ENCODE data around the gene PCDHB9.
"Not testable (repeated sequence)": the region's sequence is repeated elsewhere in the genome, so short reads cannot be mapped to it uniquely, and the experiment has no call there.

PCDHB9 gene

DNA sequence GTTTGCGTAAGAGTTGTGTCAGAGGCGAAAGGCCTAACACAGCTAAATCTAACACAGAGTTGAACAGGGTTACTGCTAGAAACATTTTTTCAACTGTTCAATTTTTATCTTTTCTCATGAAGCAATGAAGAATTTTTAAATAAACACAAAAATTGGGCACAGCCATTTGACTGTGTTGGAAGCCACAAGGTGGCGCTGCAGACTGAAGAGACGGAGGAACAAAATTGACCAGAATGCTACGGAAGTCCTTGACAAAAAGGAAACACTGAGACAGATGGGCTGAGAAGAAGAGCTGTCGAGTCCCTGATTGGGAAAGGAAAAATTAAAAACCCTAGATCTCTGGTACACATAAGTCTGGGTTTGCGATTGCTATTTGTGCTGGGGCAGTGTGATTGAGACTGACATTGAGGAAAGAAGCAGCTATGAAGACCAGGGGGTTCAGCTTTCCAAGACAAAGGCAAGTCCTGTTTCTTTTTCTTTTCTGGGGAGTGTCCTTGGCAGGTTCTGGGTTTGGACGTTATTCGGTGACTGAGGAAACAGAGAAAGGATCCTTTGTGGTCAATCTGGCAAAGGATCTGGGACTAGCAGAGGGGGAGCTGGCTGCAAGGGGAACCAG lies at the start of gene PCDHB9:
PCDHB9 (plus strand) TSS at position 265 of the 616 bp plus-strand sequence; CDS start at position 423, 158 bp downstream.
- DNase-seq (ENCODE audit: low spot score) = peak; percentile 18

DNA sequence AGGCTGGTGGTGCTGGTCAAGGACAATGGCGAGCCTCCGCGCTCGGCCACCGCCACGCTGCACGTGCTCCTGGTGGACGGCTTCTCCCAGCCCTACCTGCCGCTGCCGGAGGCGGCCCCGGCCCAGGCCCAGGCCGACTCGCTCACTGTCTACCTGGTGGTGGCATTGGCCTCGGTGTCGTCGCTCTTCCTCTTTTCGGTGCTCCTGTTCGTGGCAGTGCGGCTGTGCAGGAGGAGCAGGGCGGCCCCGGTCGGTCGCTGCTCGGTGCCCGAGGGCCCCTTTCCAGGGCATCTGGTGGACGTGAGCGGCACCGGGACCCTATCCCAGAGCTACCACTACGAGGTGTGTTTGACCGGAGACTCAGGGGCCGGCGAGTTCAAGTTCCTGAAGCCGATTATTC lies 49.6 kb upstream of the PCDHB9 start:
- DNase-seq (ENCODE audit: low spot score) = not testable (repeated sequence)

DNA sequence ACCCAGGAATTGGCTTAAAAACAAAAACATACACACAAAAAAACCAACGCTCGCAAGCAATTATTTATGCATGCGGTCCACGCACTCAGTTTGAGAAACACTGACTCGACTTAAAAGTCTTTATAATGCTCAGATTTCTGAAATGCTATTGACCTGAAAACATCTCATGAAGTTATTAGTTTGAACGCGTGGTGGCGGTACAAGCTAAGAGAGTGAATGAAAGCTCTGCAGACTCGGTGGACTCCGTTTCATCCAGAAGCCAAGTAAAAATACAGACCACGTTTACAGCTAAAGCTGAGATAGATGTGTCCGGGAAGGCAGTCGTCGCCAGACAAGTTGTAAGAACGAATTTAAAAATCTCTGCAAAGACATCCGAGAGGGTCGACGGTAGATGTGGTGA lies 37.1 kb upstream of the PCDHB9 start, which contains the start of gene PCDHB6:
PCDHB6 (plus strand) TSS at position 246 of the 400 bp plus-strand sequence. CDS start 201 bp downstream, outside the sequence.
- peak; percentile 36 for DNase-seq (ENCODE audit: low spot score)

DNA sequence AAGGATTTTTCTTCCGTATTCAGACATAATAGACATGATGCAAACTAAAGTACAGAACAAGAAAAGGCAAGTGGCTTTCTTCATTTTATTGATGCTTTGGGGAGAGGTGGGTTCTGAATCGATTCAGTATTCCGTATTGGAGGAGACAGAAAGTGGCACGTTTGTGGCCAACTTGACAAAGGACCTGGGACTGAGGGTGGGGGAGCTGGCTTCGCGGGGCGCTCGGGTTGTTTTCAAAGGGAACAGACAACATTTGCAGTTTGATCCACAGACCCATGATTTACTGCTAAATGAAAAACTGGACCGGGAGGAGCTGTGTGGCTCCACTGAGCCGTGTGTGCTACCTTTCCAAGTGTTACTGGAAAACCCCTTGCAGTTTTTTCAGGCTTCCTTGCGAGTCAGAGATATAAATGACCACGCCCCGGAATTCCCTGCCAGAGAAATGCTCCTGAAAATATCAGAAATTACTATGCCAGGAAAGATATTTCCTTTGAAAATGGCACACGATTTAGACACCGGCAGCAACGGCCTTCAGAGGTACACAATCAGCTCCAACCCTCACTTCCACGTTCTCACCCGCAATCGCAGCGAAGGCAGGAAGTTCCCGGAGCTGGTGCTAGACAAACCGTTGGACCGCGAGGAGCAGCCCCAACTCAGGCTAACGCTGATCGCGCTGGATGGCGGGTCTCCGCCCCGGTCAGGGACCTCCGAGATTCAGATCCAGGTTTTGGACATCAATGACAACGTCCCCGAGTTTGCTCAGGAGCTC lies 36.6 kb upstream of the PCDHB9 start:
- DNase-seq (ENCODE audit: low spot score) = no peak

DNA sequence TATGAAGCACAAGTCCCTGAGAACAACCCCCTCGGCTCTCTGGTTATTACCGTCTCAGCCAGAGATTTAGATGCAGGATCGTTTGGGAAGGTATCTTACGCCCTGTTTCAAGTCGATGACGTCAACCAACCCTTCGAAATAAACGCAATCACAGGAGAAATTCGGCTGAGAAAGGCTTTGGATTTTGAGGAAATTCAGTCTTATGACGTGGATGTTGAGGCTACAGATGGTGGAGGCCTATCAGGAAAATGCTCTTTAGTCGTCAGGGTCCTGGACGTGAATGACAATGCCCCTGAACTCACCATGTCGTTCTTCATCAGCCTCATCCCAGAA lies 36.0 kb upstream of the PCDHB9 start:
- DNase-seq (ENCODE audit: low spot score) = no peak

DNA sequence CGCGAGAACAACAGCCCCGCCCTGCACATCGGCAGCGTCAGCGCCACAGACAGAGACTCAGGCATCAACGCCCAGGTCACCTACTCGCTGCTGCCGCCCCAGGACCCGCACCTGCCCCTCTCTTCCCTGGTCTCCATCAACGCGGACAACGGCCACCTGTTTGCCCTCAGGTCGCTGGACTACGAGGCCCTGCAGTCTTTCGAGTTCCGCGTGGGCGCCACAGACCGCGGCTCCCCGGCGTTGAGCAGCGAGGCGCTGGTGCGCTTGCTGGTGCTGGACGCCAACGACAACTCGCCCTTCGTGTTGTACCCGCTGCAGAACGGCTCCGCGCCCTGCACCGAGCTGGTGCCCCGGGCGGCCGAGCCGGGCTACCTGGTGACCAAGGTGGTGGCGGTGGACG lies 35.3 kb upstream of the PCDHB9 start:
- DNase-seq (ENCODE audit: low spot score) = not testable (repeated sequence)

DNA sequence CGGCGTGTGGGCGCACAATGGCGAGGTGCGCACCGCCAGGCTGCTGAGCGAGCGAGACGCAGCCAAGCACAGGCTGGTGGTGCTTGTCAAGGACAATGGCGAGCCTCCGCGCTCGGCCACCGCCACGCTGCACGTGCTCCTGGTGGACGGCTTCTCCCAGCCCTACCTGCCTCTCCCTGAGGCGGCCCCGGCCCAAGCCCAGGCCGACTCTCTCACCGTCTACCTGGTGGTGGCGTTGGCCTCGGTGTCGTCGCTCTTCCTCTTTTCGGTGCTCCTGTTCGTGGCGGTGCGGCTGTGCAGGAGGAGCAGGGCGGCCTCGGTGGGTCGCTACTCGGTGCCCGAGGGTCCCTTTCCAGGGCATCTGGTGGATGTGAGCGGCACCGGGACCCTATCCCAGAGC lies 34.9 kb upstream of the PCDHB9 start:
- not testable (repeated sequence) for DNase-seq (ENCODE audit: low spot score)

DNA sequence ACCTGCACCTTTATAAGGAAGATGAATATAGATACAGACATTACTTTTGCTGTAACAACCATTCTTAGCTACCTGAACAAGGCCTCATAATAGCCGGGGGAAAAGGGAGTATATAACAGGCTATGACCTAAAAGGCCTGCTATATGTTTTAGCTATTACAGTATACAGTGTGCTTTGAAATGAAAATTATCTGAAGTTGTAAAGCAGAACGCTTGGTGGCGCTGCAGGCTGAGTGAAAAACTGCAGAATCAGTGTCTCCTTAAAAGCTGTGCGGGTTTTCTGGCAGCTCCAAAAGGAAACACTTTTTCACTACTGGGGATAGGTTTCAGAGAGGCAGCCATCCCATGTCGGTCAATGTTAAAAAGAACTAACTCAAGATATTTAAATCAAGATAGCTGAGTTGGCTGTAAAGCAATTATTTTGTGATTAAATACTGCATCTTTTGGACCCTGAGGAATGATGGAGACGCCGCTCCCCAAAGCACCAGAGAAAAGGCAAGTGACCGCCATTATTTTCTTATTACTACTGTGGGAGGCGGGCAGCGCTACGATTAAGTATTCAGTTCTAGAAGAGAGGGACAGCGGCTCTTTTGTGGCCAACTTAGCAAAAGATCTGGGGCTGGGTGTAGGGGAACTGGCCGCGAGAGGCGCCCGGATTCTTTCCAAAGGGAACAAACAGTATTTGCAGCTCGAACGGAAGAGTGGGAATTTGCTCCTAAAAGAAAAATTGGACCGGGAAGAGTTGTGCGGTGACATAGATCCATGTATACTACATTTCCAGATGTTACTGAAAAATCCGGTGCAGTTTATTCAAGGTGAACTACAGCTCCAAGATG lies 31.2 kb upstream of the PCDHB9 start:
- DNase-seq (ENCODE audit: low spot score) = no peak

DNA sequence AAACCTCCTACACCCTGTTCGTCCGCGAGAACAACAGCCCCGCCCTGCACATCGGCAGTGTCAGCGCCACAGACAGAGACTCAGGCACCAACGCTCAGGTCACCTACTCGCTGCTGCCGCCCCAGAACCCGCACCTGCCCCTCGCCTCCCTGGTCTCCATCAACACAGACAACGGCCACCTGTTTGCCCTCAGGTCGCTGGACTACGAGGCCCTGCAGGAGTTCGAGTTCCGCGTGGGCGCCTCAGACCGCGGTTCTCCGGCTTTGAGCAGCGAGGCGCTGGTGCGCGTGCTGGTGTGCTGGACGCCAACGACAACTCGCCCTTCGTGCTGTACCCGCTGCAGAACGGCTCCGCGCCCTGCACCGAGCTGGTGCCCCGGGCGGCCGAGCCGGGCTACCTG lies 29.6 kb upstream of the PCDHB9 start:
- not testable (repeated sequence) for DNase-seq (ENCODE audit: low spot score)

DNA sequence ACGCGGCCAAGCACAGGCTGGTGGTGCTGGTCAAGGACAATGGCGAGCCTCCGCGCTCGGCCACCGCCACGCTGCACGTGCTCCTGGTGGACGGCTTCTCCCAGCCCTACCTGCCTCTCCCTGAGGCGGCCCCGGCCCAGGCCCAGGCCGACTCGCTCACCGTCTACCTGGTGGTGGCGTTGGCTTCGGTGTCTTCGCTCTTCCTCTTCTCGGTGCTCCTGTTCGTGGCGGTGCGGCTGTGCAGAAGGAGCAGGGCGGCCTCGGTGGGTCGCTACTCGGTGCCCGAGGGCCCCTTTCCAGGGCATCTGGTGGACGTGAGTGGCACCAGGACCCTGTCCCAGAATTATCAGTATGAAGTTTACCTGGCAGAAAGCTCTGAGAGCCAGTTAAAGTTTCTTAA lies 29.1 kb upstream of the PCDHB9 start:
- DNase-seq (ENCODE audit: low spot score) = not testable (repeated sequence)

DNA sequence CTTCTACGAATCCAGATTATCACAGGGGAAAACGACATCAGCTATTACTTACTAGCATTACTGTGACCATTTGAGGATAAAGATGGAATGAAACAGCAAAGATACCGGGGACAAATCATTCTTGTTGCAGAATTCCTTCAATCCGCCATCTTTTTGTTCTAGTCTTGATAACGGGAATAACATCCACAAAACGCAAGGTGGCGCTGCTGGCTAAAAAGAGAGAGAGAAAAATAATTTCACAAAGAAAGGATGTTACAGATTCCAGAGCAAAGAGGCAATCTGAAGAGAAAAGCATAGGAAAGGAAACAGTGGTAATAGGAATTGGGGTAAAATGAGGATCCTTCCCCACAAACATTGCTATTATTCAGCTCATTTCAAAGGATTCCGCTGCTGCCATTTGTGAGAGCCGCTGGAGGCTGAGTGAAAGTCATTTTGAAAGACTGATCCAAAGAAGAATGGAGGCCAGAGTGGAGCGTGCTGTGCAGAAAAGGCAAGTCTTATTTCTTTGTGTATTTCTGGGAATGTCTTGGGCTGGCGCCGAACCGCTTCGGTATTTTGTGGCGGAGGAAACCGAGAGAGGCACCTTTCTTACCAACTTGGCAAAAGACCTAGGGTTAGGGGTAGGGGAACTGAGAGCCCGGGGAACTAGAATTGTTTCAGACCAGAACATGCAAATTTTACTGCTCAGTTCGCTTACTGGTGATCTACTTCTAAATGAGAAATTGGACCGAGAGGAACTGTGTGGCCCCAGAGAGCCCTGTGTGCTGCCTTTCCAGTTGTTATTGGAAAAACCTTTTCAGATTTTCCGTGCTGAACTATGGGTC lies 14.4 kb upstream of the PCDHB9 start, which contains the start of gene PCDHB7:
PCDHB7 (plus strand) TSS at position 264 of the 824 bp plus-strand sequence; CDS start at position 456, 192 bp downstream.
- peak; percentile 32 for DNase-seq (ENCODE audit: low spot score)

DNA sequence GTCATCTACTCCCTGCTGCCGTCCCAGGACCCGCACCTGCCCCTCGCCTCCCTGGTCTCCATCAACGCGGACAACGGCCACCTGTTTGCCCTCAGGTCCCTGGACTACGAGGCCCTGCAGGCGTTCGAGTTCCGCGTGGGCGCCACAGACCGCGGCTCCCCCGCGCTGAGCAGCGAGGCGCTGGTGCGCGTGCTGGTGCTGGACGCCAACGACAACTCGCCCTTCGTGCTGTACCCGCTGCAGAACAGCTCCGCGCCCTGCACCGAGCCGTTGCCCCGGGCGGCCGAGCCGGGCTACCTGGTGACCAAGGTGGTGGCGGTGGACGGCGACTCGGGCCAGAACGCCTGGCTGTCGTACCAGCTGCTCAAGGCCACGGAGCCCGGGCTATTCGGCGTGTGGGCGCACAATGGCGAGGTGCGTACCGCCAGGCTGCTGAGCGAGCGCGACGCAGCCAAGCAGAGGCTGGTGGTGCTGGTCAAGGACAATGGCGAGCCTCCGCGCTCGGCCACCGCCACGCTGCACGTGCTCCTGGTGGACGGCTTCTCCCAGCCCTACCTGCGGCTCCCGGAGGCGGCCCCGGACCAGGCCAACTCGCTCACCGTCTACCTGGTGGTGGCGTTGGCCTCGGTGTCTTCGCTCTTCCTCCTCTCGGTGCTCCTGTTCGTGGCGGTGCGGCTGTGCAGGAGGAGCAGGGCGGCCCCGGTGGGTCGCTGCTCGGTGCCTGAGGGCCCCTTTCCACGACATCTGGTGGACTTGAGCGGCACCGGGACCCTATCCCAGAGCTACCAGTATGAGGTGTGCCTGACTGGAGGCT lies 12.5 kb upstream of the PCDHB9 start:
- not testable (repeated sequence) for DNase-seq (ENCODE audit: low spot score)

DNA sequence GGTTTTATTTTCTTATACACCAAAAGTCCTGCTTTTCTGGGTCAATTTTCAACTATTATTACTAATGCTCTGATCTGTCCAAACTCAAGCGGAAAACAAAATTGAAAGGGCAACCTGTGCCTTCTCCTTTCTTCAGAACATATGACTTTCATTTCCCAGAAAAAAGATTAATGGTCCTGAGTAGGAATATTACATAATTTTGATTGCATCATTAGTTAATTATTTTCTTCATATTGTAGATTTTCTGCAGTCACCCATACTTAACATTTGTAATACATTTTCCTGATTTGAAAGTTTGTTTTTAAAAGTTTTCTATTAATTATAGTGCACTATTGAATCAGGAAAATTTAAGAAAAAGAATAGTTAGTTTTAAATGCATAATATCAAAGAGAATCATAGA lies 11.0 kb upstream of the PCDHB9 start:
- no peak for DNase-seq (ENCODE audit: low spot score)

DNA sequence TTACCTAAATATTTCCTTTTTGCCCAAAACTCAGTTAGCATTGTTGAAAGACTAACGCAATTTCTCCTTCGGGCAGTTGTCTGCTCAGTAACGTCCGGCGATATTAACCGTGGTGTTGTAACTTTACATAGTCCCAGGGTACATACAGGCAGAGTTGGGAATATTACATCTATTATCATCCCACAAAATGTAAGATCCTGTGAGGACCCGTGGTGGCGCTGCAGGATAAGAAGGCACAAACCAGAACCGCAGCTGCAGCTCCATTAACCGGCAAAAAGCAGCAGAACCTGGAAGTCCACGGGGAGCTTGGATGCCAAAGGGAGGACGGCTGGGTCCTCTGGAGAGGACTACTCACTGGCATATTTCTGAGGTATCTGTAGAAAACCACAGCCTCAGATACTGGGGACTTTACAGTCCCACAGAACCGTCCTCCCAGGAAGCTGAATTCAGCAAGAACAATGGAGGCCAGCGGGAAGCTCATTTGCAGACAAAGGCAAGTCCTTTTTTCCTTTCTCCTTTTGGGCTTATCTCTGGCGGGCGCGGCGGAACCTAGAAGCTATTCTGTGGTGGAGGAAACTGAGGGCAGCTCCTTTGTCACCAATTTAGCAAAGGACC lies 9.3 kb upstream of the PCDHB9 start, which contains the start of gene PCDHB8:
PCDHB8 (plus strand) TSS at position 214 of the 615 bp plus-strand sequence; CDS start at position 459, 245 bp downstream.
- not testable (repeated sequence) for DNase-seq (ENCODE audit: low spot score)

DNA sequence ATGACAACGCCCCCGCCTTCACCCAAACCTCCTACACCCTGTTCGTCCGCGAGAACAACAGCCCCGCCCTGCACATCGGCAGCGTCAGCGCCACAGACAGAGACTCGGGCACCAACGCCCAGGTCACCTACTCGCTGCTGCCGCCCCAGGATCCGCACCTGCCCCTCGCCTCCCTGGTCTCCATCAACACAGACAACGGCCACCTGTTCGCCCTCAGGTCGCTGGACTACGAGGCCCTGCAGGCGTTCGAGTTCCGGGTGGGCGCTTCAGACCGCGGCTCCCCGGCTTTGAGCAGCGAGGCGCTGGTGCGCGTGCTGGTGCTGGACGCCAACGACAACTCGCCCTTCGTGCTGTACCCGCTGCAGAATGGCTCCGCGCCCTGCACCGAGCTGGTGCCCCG lies 7.6 kb upstream of the PCDHB9 start:
- DNase-seq (ENCODE audit: low spot score) = not testable (repeated sequence)

DNA sequence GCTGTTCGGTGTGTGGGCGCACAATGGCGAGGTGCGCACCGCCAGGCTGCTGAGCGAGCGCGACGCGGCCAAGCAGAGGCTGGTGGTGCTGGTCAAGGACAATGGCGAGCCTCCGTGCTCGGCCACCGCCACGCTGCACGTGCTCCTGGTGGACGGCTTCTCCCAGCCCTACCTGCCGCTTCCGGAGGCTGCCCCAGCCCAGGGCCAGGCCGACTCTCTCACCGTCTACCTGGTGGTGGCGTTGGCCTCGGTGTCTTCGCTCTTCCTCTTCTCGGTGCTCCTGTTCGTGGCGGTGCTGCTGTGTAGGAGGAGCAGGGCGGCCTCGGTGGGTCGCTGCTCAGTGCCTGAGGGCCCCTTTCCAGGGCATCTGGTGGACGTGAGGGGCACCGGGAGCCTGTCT lies 7.1 kb upstream of the PCDHB9 start:
- DNase-seq (ENCODE audit: low spot score) = not testable (repeated sequence)

DNA sequence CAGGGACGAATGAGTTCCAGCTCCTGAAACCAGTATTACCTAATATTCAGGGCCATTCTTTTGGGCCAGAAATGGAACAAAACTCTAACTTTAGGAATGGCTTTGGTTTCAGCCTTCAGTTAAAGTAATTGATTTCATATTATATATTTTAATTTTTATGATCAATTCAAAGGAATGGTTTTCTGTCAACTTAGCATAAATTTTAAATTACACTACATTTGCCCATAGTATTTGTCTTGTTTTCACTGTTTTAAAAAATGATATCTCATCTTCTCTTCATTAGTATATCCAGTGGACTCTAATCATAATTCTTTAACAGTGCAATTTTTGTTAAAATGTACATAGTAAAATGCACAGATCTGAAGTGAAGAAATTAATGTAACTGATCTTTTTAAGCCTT lies 6.6 kb upstream of the PCDHB9 start:
- no peak for DNase-seq (ENCODE audit: low spot score)

DNA sequence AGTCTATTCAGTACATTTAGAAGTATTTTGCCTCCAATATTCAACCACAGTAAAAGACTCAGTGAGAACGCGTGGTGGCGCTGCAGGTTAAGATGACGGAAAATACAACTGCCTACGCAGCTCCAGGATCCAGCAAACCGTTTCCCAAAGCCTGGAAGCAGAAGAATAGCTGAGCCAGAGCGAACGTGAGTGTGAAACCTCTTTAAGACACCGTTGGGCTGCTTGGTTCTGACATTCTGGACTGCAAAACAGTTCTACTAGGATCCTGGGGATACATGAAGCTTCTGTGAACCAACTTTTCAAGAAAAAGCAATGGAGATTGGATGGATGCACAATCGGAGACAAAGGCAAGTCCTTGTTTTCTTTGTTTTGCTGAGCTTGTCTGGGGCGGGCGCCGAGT lies 4.7 kb upstream of the PCDHB9 start, which contains the start of gene PCDHB16:
PCDHB16 (plus strand) TSS at position 140 of the 400 bp plus-strand sequence; CDS start at position 313, 173 bp downstream.
- DNase-seq (ENCODE audit: low spot score) = peak; percentile 39

DNA sequence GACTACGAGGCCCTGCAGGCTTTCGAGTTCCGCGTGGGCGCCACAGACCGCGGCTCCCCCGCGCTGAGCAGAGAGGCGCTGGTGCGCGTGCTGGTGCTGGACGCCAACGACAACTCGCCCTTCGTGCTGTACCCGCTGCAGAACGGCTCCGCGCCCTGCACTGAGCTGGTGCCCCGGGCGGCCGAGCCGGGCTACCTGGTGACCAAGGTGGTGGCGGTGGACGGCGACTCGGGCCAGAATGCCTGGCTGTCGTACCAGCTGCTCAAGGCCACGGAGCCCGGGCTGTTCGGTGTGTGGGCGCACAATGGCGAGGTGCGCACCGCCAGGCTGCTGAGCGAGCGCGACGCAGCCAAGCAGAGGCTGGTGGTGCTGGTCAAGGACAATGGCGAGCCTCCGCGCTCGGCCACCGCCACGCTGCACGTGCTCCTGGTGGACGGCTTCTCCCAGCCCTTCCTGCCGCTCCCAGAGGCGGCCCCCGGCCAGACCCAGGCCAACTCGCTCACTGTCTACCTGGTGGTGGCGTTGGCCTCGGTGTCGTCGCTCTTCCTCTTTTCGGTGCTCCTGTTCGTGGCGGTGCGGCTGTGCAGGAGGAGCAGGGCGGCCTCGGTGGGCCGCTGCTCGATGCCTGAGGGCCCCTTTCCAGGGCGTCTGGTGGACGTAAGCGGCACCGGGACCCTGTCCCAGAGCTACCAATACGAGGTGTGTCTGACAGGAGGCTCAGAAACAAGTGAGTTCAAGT lies 2.7 kb upstream of the PCDHB9 start:
- not testable (repeated sequence) for DNase-seq (ENCODE audit: low spot score)
